ENCODE results near the gene BABAM2. TPM values are rescaled to one million over a fixed set of nuclear protein-coding genes. Genes with fewer than 3 reads are reported as not detected.

The BABAM2 gene
- total RNA-seq, 2 donors from 2014 or later = 36.4 to 40.9 TPM

DNA sequence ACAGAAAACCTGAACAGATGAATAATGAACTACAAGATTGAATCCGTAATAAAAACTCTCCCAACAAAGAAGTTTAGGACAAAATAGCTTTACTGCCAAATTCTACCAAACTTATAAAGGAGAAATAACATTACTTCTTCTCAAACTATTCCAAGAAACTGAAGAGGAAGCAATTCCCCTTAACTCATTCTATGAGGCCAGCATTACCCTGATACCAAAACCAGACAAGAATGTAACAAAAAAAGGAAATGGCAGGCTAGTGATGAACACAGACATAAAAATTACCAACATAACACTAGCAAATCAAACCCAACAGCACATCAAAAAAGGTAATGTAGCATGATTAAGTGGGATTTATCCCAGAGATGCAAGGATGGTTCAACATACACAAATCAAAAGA lies 288.4 kb downstream of the BABAM2 start:
- Histone ChIP-seq H3K4me3 (ENCODE audit: low read length) (no peak overlapping the region), H3K4me1 (ENCODE audit: control insufficient read depth, insufficient read depth, low read length) (no peaks in the 10 kb centered on the region), H3K9ac (ENCODE audit: extremely low read depth, low read length, poor library complexity, severe bottlenecking) (no peak overlapping the region), H3K9me3 (ENCODE audit: control insufficient read depth, low read length) (peaks cover 9% of the 10 kb centered on the region), H3K27me3 (ENCODE audit: control insufficient read depth, insufficient read depth, low read length, poor library complexity, severe bottlenecking) (no peaks in the 10 kb centered on the region), H3K27ac (ENCODE audit: low read depth, low read length) (no peak overlapping the region), H3K36me3 (ENCODE audit: control insufficient read depth, insufficient read depth, low read length) (no peaks in the 10 kb centered on the region)
- peaks cover 15% of the 10 kb centered on the region for H3K9me3 Mint-ChIP-seq
- H3K4me1 Mint-ChIP-seq = no peaks in the 10 kb centered on the region
- H3K27ac Mint-ChIP-seq = no peak overlapping the region
- no peak for DNase-seq
- peaks cover 5% of the 10 kb centered on the region for H3K36me3 Mint-ChIP-seq (ENCODE audit: low read depth)
- WGBS, 2 experiments (ENCODE audit: insufficient coverage in 1 of 2, insufficient read length in 1 of 2) = 93% methylated on average over 1 of the region's 1 CpG; no CpG with 5 or more reads in 1 of the 2 experiments
- TF ChIP-seq, protein P1, sequence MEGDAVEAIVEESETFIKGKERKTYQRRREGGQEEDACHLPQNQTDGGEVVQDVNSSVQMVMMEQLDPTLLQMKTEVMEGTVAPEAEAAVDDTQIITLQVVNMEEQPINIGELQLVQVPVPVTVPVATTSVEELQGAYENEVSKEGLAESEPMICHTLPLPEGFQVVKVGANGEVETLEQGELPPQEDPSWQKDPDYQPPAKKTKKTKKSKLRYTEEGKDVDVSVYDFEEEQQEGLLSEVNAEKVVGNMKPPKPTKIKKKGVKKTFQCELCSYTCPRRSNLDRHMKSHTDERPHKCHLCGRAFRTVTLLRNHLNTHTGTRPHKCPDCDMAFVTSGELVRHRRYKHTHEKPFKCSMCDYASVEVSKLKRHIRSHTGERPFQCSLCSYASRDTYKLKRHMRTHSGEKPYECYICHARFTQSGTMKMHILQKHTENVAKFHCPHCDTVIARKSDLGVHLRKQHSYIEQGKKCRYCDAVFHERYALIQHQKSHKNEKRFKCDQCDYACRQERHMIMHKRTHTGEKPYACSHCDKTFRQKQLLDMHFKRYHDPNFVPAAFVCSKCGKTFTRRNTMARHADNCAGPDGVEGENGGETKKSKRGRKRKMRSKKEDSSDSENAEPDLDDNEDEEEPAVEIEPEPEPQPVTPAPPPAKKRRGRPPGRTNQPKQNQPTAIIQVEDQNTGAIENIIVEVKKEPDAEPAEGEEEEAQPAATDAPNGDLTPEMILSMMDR (conservative IDR thresholded peaks at IDR 0.05) = no peak
- H3K4me3 Mint-ChIP-seq = no peak overlapping the region
- H3K27me3 Mint-ChIP-seq (ENCODE audit: insufficient read depth) = peaks cover 2% of the 10 kb centered on the region

DNA sequence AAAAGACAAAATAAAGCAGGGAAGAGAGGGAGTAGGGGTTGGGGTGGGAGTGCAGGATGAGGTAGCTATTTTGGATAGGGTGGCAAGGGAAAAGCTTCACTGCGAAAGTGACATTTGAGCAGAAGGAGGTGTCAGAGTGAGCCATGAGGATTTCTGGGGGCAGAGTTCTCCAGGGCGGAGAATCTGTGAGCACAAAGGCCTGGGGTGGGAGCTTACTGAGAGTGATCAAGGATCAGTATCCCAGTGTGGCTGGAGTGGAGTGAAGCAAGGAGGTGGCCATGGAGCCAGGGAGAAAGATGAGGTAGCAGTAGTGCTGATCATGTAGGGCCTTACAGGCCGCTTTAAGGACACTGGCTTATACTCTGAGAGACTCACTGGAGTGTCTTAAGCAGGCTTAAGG lies 291.3 kb downstream of the BABAM2 start:
- Mint-ChIP-seq H3K4me1 (no peaks in the 10 kb centered on the region), H3K9me3 (peaks cover 9% of the 10 kb centered on the region), H3K4me3 (no peak overlapping the region), H3K27me3 (ENCODE audit: insufficient read depth) (peaks cover 2% of the 10 kb centered on the region), H3K27ac (no peak overlapping the region), H3K36me3 (ENCODE audit: low read depth) (no peaks in the 10 kb centered on the region)
- Histone ChIP-seq H3K9ac (ENCODE audit: extremely low read depth, low read length, poor library complexity, severe bottlenecking) (no peak overlapping the region), H3K4me3 (ENCODE audit: low read length) (no peak overlapping the region), H3K27me3 (ENCODE audit: control insufficient read depth, insufficient read depth, low read length, poor library complexity, severe bottlenecking) (no peaks in the 10 kb centered on the region), H3K27ac (ENCODE audit: low read depth, low read length) (no peak overlapping the region), H3K36me3 (ENCODE audit: control insufficient read depth, insufficient read depth, low read length) (no peaks in the 10 kb centered on the region), H3K9me3 (ENCODE audit: control insufficient read depth, low read length) (peaks cover 7% of the 10 kb centered on the region), H3K4me1 (ENCODE audit: control insufficient read depth, insufficient read depth, low read length) (no peaks in the 10 kb centered on the region)
- 89% methylated on average over 3 of the region's 3 CpGs; no CpG with 5 or more reads in 1 of the 2 experiments for WGBS, 2 experiments (ENCODE audit: insufficient coverage in 1 of 2, insufficient read length in 1 of 2)
- TF ChIP-seq, protein P1 (conservative IDR thresholded peaks at IDR 0.05) = no peak
- no peak for DNase-seq

DNA sequence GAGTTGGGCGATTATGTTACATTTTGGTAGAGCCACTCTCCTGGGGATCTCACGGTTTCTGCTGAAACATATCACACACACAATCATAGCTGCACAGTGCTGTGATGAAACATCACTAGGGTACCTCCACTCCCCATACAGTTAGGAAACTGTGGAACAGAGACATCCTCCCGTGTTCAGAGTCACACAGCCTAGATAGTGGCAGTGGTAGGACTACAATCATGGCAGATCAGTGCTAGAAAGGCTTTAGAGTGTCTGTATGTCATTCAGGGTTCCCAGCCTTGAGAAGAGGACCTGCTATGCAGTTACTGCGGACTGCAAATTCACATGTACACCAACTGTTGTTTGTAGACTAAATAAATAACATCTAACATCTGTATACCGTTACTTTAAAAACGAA lies 291.8 kb downstream of the BABAM2 start:
- no peak overlapping the region for H3K4me3 Mint-ChIP-seq
- H3K27ac Mint-ChIP-seq = no peak overlapping the region
- Histone ChIP-seq H3K27me3 (ENCODE audit: control insufficient read depth, insufficient read depth, low read length, poor library complexity, severe bottlenecking) (no peaks in the 10 kb centered on the region), H3K4me3 (ENCODE audit: low read length) (no peak overlapping the region), H3K27ac (ENCODE audit: low read depth, low read length) (no peak overlapping the region), H3K9ac (ENCODE audit: extremely low read depth, low read length, poor library complexity, severe bottlenecking) (no peak overlapping the region), H3K36me3 (ENCODE audit: control insufficient read depth, insufficient read depth, low read length) (no peaks in the 10 kb centered on the region), H3K9me3 (ENCODE audit: control insufficient read depth, low read length) (peaks cover 1% of the 10 kb centered on the region), H3K4me1 (ENCODE audit: control insufficient read depth, insufficient read depth, low read length) (no peaks in the 10 kb centered on the region)
- TF ChIP-seq, protein P1 (conservative IDR thresholded peaks at IDR 0.05) = no peak
- H3K36me3 Mint-ChIP-seq (ENCODE audit: low read depth) = no peaks in the 10 kb centered on the region
- no peaks in the 10 kb centered on the region for H3K4me1 Mint-ChIP-seq
- peaks cover 3% of the 10 kb centered on the region for H3K9me3 Mint-ChIP-seq
- WGBS, 2 experiments (ENCODE audit: insufficient coverage in 1 of 2, insufficient read length in 1 of 2) = 92 to 100% methylated on average over 2 to 6 of the region's 6 CpGs
- no peak for DNase-seq
- peaks cover 2% of the 10 kb centered on the region for H3K27me3 Mint-ChIP-seq (ENCODE audit: insufficient read depth)

Data from endodermal cell (in vitro differentiated cells).